ENCODE results near the gene CHCHD5. TPM values are rescaled to one million over a fixed set of nuclear protein-coding genes. Genes with fewer than 3 reads are reported as not detected.

The CHCHD5 gene
- polyA plus RNA-seq, 4 donors: 28.0 to 50.8 (median 38.8) TPM

GRCh38 chr2:112580084-112580483, 4.3 kb upstream of the CHCHD5 start:
- no peak overlapping the region for H3K27ac ChIP-seq (ENCODE audit: low read depth in 1 of 3, low read length in 2 of 3)
- no peaks in the 10 kb centered on the region for H3K27me3 ChIP-seq (ENCODE audit: control insufficient read depth in 3 of 3, insufficient read depth in 3 of 3, low read length in 3 of 3)
- FAIRE-seq (no peak), DNase-seq (no peak)
- H3K4me3 ChIP-seq (ENCODE audit: low read depth in 1 of 3, low read length in 3 of 3): no peak overlapping the region
- 92 to 94% (median 93%) methylated on average over 7 of the region's 7 CpGs for WGBS, 3 donors
- H3K9me3 ChIP-seq (ENCODE audit: control insufficient read depth in 2 of 2, insufficient read depth in 1 of 2, low read depth in 1 of 2, low read length in 1 of 2): no peaks in the 10 kb centered on the region
- H3K36me3 ChIP-seq (ENCODE audit: control insufficient read depth in 3 of 3, insufficient read depth in 2 of 3, low read depth in 1 of 3, low read length in 3 of 3): peaks cover 0 to 9% (median 7%) of the 10 kb centered on the region in 3 donors
- H3K4me1 ChIP-seq (ENCODE audit: control insufficient read depth in 3 of 3, insufficient read depth in 2 of 3, low read depth in 1 of 3, low read length in 2 of 3): peaks cover 2 to 12% (median 2%) of the 10 kb centered on the region in 3 donors

GRCh38 chr2:112582314-112582746, 2.1 kb upstream of the CHCHD5 start:
- WGBS, 3 donors: 31 to 41% (median 38%) methylated on average over 10 of the region's 10 CpGs
- FAIRE-seq (no peak), DNase-seq (peak; percentile 65 to 66)
- Histone ChIP-seq H3K27ac (ENCODE audit: low read depth in 1 of 3, low read length in 2 of 3) (no peak overlapping the region), H3K27me3 (ENCODE audit: control insufficient read depth in 3 of 3, insufficient read depth in 3 of 3, low read length in 3 of 3) (no peaks in the 10 kb centered on the region), H3K4me3 (ENCODE audit: low read depth in 1 of 3, low read length in 3 of 3) (no peak overlapping the region), H3K36me3 (ENCODE audit: control insufficient read depth in 3 of 3, insufficient read depth in 2 of 3, low read depth in 1 of 3, low read length in 3 of 3) (peaks cover 0 to 19% (median 2%) of the 10 kb centered on the region in 3 donors), H3K4me1 (ENCODE audit: control insufficient read depth in 3 of 3, insufficient read depth in 2 of 3, low read depth in 1 of 3, low read length in 2 of 3) (peaks cover 4 to 18% (median 7%) of the 10 kb centered on the region in 3 donors), H3K9me3 (ENCODE audit: control insufficient read depth in 2 of 2, insufficient read depth in 1 of 2, low read depth in 1 of 2, low read length in 1 of 2) (no peaks in the 10 kb centered on the region)

- no peak for FAIRE-seq
- peaks cover 4 to 18% (median 7%) of the 10 kb centered on the region in 3 donors for H3K4me1 ChIP-seq (ENCODE audit: control insufficient read depth in 3 of 3, insufficient read depth in 2 of 3, low read depth in 1 of 3, low read length in 2 of 3)
- 37 to 49% (median 37%) methylated on average over 19 of the region's 19 CpGs for WGBS, 3 donors
- no peaks in the 10 kb centered on the region for H3K27me3 ChIP-seq (ENCODE audit: control insufficient read depth in 3 of 3, insufficient read depth in 3 of 3, low read length in 3 of 3)
- H3K36me3 ChIP-seq (ENCODE audit: control insufficient read depth in 3 of 3, insufficient read depth in 2 of 3, low read depth in 1 of 3, low read length in 3 of 3): peaks cover 0 to 24% (median 2%) of the 10 kb centered on the region in 3 donors
- H3K27ac ChIP-seq (ENCODE audit: low read depth in 1 of 3, low read length in 2 of 3): peak overlapping the region; percentile 95 to 100 (median 98)
- DNase-seq: peak; percentile 37 to 54
- H3K9me3 ChIP-seq (ENCODE audit: control insufficient read depth in 2 of 2, insufficient read depth in 1 of 2, low read depth in 1 of 2, low read length in 1 of 2): no peaks in the 10 kb centered on the region
- peak overlapping the region; percentile 69 to 73 (median 71) for H3K4me3 ChIP-seq (ENCODE audit: low read depth in 1 of 3, low read length in 3 of 3)
These were observed 794 bp upstream of the CHCHD5 start for GRCh38 chr2:112583497-112584133.

- Histone ChIP-seq H3K27me3 (ENCODE audit: control insufficient read depth in 3 of 3, insufficient read depth in 3 of 3, low read length in 3 of 3) (no peaks in the 10 kb centered on the region), H3K4me3 (ENCODE audit: low read depth in 1 of 3, low read length in 3 of 3) (peak overlapping the region; percentile 61 to 73 (median 69)), H3K4me1 (ENCODE audit: control insufficient read depth in 3 of 3, insufficient read depth in 2 of 3, low read depth in 1 of 3, low read length in 2 of 3) (peaks cover 4 to 18% (median 7%) of the 10 kb centered on the region in 3 donors), H3K27ac (ENCODE audit: low read depth in 1 of 3, low read length in 2 of 3) (peak overlapping the region; percentile 95 to 100 (median 98)), H3K9me3 (ENCODE audit: control insufficient read depth in 2 of 2, insufficient read depth in 1 of 2, low read depth in 1 of 2, low read length in 1 of 2) (no peaks in the 10 kb centered on the region), H3K36me3 (ENCODE audit: control insufficient read depth in 3 of 3, insufficient read depth in 2 of 3, low read depth in 1 of 3, low read length in 3 of 3) (peaks cover 0 to 28% (median 2%) of the 10 kb centered on the region in 3 donors)
- DNase-seq: no peak
- WGBS, 3 donors: 64 to 65% (median 65%) methylated on average over 3 of the region's 3 CpGs
- FAIRE-seq: no peak
These were observed 462 bp downstream of the CHCHD5 start for GRCh38 chr2:112584891-112585250.

GRCh38 chr2:112585400-112585799, 991 bp downstream of the CHCHD5 start:
- peak overlapping the region in 2 of 3 donors; percentile 69 to 73 for H3K4me3 ChIP-seq (ENCODE audit: low read depth in 1 of 3, low read length in 3 of 3)
- no peak for DNase-seq
- H3K27ac ChIP-seq (ENCODE audit: low read depth in 1 of 3, low read length in 2 of 3): peak overlapping the region in 2 of 3 donors; percentile 98 to 100

GRCh38 chr2:112585873-112586464, 1.6 kb downstream of the CHCHD5 start:
- H3K4me1 ChIP-seq (ENCODE audit: control insufficient read depth in 3 of 3, insufficient read depth in 2 of 3, low read depth in 1 of 3, low read length in 2 of 3): peaks cover 4 to 18% (median 7%) of the 10 kb centered on the region in 3 donors
- H3K36me3 ChIP-seq (ENCODE audit: control insufficient read depth in 3 of 3, insufficient read depth in 2 of 3, low read depth in 1 of 3, low read length in 3 of 3): peaks cover 0 to 33% (median 2%) of the 10 kb centered on the region in 3 donors
- H3K4me3 ChIP-seq (ENCODE audit: low read depth in 1 of 3, low read length in 3 of 3): no peak overlapping the region
- no peak overlapping the region for H3K27ac ChIP-seq (ENCODE audit: low read depth in 1 of 3, low read length in 2 of 3)
- DNase-seq: no peak
- no peak for FAIRE-seq
- H3K27me3 ChIP-seq (ENCODE audit: control insufficient read depth in 3 of 3, insufficient read depth in 3 of 3, low read length in 3 of 3): no peaks in the 10 kb centered on the region
- H3K9me3 ChIP-seq (ENCODE audit: control insufficient read depth in 2 of 2, insufficient read depth in 1 of 2, low read depth in 1 of 2, low read length in 1 of 2): no peaks in the 10 kb centered on the region
- WGBS, 3 donors: 96 to 98% (median 97%) methylated on average over 18 of the region's 18 CpGs

More at GRCh38 chr2:112585400-112585799, 991 bp downstream of the CHCHD5 start:
- H3K4me1 ChIP-seq (ENCODE audit: control insufficient read depth in 3 of 3, insufficient read depth in 2 of 3, low read depth in 1 of 3, low read length in 2 of 3): peaks cover 4 to 18% (median 7%) of the 10 kb centered on the region in 3 donors
- WGBS, 3 donors: 96 to 100% (median 100%) methylated on average over 3 of the region's 3 CpGs
- no peaks in the 10 kb centered on the region for H3K9me3 ChIP-seq (ENCODE audit: control insufficient read depth in 2 of 2, insufficient read depth in 1 of 2, low read depth in 1 of 2, low read length in 1 of 2)
- H3K36me3 ChIP-seq (ENCODE audit: control insufficient read depth in 3 of 3, insufficient read depth in 2 of 3, low read depth in 1 of 3, low read length in 3 of 3): peaks cover 0 to 28% (median 2%) of the 10 kb centered on the region in 3 donors
- H3K27me3 ChIP-seq (ENCODE audit: control insufficient read depth in 3 of 3, insufficient read depth in 3 of 3, low read length in 3 of 3): no peaks in the 10 kb centered on the region
- FAIRE-seq: no peak

GRCh38 chr2:112588611-112589045, 4.2 kb downstream of the CHCHD5 start:
- no peak overlapping the region for H3K27ac ChIP-seq (ENCODE audit: low read depth in 1 of 3, low read length in 2 of 3)
- WGBS, 3 donors: 82 to 85% (median 83%) methylated on average over 6 of the region's 6 CpGs
- DNase-seq: no peak

GRCh38 chr2:112591413-112591812, 7.0 kb downstream of the CHCHD5 start:
- H3K4me3 ChIP-seq (ENCODE audit: low read depth in 1 of 3, low read length in 3 of 3): no peak overlapping the region
- WGBS, 3 donors: 89 to 92% (median 91%) methylated on average over 5 of the region's 5 CpGs
- H3K9me3 ChIP-seq (ENCODE audit: control insufficient read depth in 2 of 2, insufficient read depth in 1 of 2, low read depth in 1 of 2, low read length in 1 of 2): no peaks in the 10 kb centered on the region
- H3K4me1 ChIP-seq (ENCODE audit: control insufficient read depth in 3 of 3, insufficient read depth in 2 of 3, low read depth in 1 of 3, low read length in 2 of 3): no peaks in the 10 kb centered on the region
- FAIRE-seq: no peak
- no peak for DNase-seq
- H3K27me3 ChIP-seq (ENCODE audit: control insufficient read depth in 3 of 3, insufficient read depth in 3 of 3, low read length in 3 of 3): no peaks in the 10 kb centered on the region
- no peak overlapping the region for H3K27ac ChIP-seq (ENCODE audit: low read depth in 1 of 3, low read length in 2 of 3)
- peaks cover 0 to 26% (median under 1%) of the 10 kb centered on the region in 3 donors for H3K36me3 ChIP-seq (ENCODE audit: control insufficient read depth in 3 of 3, insufficient read depth in 2 of 3, low read depth in 1 of 3, low read length in 3 of 3)

More at GRCh38 chr2:112588611-112589045, 4.2 kb downstream of the CHCHD5 start:
- Histone ChIP-seq H3K36me3 (ENCODE audit: control insufficient read depth in 3 of 3, insufficient read depth in 2 of 3, low read depth in 1 of 3, low read length in 3 of 3) (peaks cover 0 to 35% (median 2%) of the 10 kb centered on the region in 3 donors), H3K9me3 (ENCODE audit: control insufficient read depth in 2 of 2, insufficient read depth in 1 of 2, low read depth in 1 of 2, low read length in 1 of 2) (no peaks in the 10 kb centered on the region), H3K4me3 (ENCODE audit: low read depth in 1 of 3, low read length in 3 of 3) (no peak overlapping the region), H3K27me3 (ENCODE audit: control insufficient read depth in 3 of 3, insufficient read depth in 3 of 3, low read length in 3 of 3) (no peaks in the 10 kb centered on the region), H3K4me1 (ENCODE audit: control insufficient read depth in 3 of 3, insufficient read depth in 2 of 3, low read depth in 1 of 3, low read length in 2 of 3) (peaks cover 4 to 9% (median 7%) of the 10 kb centered on the region in 3 donors)
- no peak for FAIRE-seq
